Stimulated activated CD4-positive, alpha-beta T cell treated with anti-CD3 and anti-CD28 coated beads, Interleukin-4, amount 100 ng/mL, for 48 hours (primary cell): Measurements from ENCODE around the gene TMEM178B.
"Not testable (repeated sequence)": the region's sequence is repeated elsewhere in the genome, so short reads cannot be mapped to it uniquely, and the experiment has no call there.

Source experiments
- DNase-seq, 2 donors: peaks; one replicate each; pipeline ENCODE4 v3.0.0-alpha.2; 2020; ENCODE audit warnings: low read depth in 2 of 2

The TMEM178B gene

GRCh38 chr7:141387521-141388217 is 313.8 kb downstream of the TMEM178B start:
- no peak for DNase-seq

GRCh38 chr7:141389140-141389796 is 315.4 kb downstream of the TMEM178B start:
- DNase-seq: no peak

GRCh38 chr7:141390339-141390738 is 316.5 kb downstream of the TMEM178B start:
- no peak for DNase-seq

GRCh38 chr7:141393056-141393455 is 319.2 kb downstream of the TMEM178B start:
- no peak for DNase-seq

- DNase-seq: no peak
Measured at GRCh38 chr7:141397236-141398163, 323.6 kb downstream of the TMEM178B start.

GRCh38 chr7:141400356-141400755 is 326.5 kb downstream of the TMEM178B start:
- no peak for DNase-seq

GRCh38 chr7:141402277-141402996 is 328.6 kb downstream of the TMEM178B start:
- no peak for DNase-seq

GRCh38 chr7:141403846-141404245 is 330.0 kb downstream of the TMEM178B start:
- DNase-seq: not testable (repeated sequence)

- no peak for DNase-seq
Measured at GRCh38 chr7:141406347-141406746, 332.5 kb downstream of the TMEM178B start.

GRCh38 chr7:141407893-141408292 is 334.0 kb downstream of the TMEM178B start:
- DNase-seq: no peak

- no peak for DNase-seq
Measured at GRCh38 chr7:141408440-141408839, 334.6 kb downstream of the TMEM178B start.

GRCh38 chr7:141409219-141409618 is 335.4 kb downstream of the TMEM178B start:
- no peak for DNase-seq

- no peak for DNase-seq
Measured at GRCh38 chr7:141409801-141410329, 336.0 kb downstream of the TMEM178B start.

- no peak for DNase-seq
Measured at GRCh38 chr7:141410353-141411000, 336.6 kb downstream of the TMEM178B start.

GRCh38 chr7:141411133-141411532 is 337.3 kb downstream of the TMEM178B start:
- DNase-seq: no peak

- DNase-seq: no peak
Measured at GRCh38 chr7:141415999-141416398, 342.1 kb downstream of the TMEM178B start.

GRCh38 chr7:141416650-141417270 is 342.9 kb downstream of the TMEM178B start:
- DNase-seq: no peak

GRCh38 chr7:141417506-141417905 is 343.6 kb downstream of the TMEM178B start:
- DNase-seq: no peak

GRCh38 chr7:141418066-141418465 is 344.2 kb downstream of the TMEM178B start:
- no peak for DNase-seq

- no peak for DNase-seq
Measured at GRCh38 chr7:141421306-141421705, 347.4 kb downstream of the TMEM178B start.
